K562 (cell line): ENCODE data around the gene CYTH1. TPM values are rescaled to one million over a fixed set of nuclear protein-coding genes. Genes with fewer than 3 reads are reported as not detected.

ENCODE experiments used
- ASH1L ChIP-seq: fragments of 450-650 bp; IDR thresholded peaks from 2 replicates; pipeline ENCODE4 v1.6.1; 2018; ENCODE audit warnings: borderline replicate concordance, mild to moderate bottlenecking, low read depth; ENCODE audit not compliant: partially characterized antibody
- RFX1 ChIP-seq: fragments of 450-650 bp; IDR thresholded peaks from 2 replicates; pipeline ENCODE4 v1.6.1; 2016; ENCODE audit warnings: mild to moderate bottlenecking, moderate library complexity
- SOX6 ChIP-seq: fragments of 450-650 bp; IDR thresholded peaks from 2 replicates; pipeline ENCODE4 v1.6.1; 2014; ENCODE audit warnings: mild to moderate bottlenecking
- ZNF263 ChIP-seq: sonication (generic); formaldehyde crosslinking; IDR thresholded peaks from 2 replicates; pipeline ENCODE4 v1.8.0; 2022; ENCODE audit warnings: mild to moderate bottlenecking, missing genetic modification reagents, borderline replicate concordance
- polyA plus RNA-seq, 8 experiments: library from polyadenylated mRNA; depleted of rRNA in 4 of 8; stranded (reverse) in 5 of 8; unstranded in 3 of 8; fragments of >200 nt; fragmentation: Nextera tagmentation in 2 of 8; fragmentation: Illumina TruSeq in 1 of 8; extraction: Ambion mirVana in 2 of 8; extraction: Trizol in 1 of 8; gene quantifications; 2 replicates each; pipeline versions ENCODE4 v1.2.1 to v1.2.3, GENCODE V29; 2011 to 2014; ENCODE audit warnings: inconsistent platforms in 1 of 8, missing spikeins in 1 of 8
- total RNA-seq, 7 experiments: library from RNA; depleted of rRNA in 6 of 7; stranded (reverse); fragments of >200 nt in 6 of 7; fragmentation: Illumina TruSeq in 2 of 7; extraction: Trizol in 2 of 7; gene quantifications; 2 replicates each; pipeline versions ENCODE4 v1.2.1 to v1.2.3, GENCODE V29; 2011 to 2021; ENCODE audit warnings: low replicate concordance in 1 of 7
- TF ChIP-seq, protein P1 (sequence below): fragments of 200-800 bp; sonication (Bioruptor generic); IDR thresholded peaks from 2 replicates; pipeline ENCODE4 v1.6.1; 2017; ENCODE audit warnings: missing genetic modification characterization, missing compliant biosample characterization
- TF ChIP-seq, protein P2 (sequence below), 2 experiments: fragments of 450-650 bp; conservative IDR thresholded peaks; 2 replicates each; pipeline ENCODE4 v1.6.1; 2017; ENCODE audit warnings: mild to moderate bottlenecking in 2 of 2, moderate library complexity in 2 of 2

CYTH1 gene
- total and polyA plus RNA-seq, 9 of the 15 experiments (the other 6 are each of a cell fraction or from before 2014, with no cell fraction given) = 0.52 to 27.7 (median 16.8) TPM

GRCh38 chr17:78759203-78759968 lies 22.7 kb downstream of the CYTH1 start (continued):
- TF ChIP-seq ZNF263 (CRISPR knock-in tag) (0 out of 2 replicates have a peak, but pooled peaks have one; percentile 22), ASH1L (no peak), SOX6 (peak; percentile 9; the same call in 1 of the 2 replicates), RFX1 (peak; percentile 77)
- TF ChIP-seq, protein P1, sequence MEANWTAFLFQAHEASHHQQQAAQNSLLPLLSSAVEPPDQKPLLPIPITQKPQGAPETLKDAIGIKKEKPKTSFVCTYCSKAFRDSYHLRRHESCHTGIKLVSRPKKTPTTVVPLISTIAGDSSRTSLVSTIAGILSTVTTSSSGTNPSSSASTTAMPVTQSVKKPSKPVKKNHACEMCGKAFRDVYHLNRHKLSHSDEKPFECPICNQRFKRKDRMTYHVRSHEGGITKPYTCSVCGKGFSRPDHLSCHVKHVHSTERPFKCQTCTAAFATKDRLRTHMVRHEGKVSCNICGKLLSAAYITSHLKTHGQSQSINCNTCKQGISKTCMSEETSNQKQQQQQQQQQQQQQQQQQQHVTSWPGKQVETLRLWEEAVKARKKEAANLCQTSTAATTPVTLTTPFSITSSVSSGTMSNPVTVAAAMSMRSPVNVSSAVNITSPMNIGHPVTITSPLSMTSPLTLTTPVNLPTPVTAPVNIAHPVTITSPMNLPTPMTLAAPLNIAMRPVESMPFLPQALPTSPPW (CRISPR knock-in tag) = peak; percentile 31; the same call in 1 of the 2 replicates
- TF ChIP-seq, protein P2, sequence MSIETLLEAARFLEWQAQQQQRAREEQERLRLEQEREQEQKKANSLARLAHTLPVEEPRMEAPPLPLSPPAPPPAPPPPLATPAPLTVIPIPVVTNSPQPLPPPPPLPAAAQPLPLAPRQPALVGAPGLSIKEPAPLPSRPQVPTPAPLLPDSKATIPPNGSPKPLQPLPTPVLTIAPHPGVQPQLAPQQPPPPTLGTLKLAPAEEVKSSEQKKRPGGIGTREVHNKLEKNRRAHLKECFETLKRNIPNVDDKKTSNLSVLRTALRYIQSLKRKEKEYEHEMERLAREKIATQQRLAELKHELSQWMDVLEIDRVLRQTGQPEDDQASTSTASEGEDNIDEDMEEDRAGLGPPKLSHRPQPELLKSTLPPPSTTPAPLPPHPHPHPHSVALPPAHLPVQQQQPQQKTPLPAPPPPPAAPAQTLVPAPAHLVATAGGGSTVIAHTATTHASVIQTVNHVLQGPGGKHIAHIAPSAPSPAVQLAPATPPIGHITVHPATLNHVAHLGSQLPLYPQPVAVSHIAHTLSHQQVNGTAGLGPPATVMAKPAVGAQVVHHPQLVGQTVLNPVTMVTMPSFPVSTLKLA (conservative IDR thresholded peaks at IDR 0.05) = 0 out of 4 replicates have a peak, but pooled peaks of 1 of the 2 experiments have one; percentile 3
